Fibroblast of pulmonary artery (primary cell): ENCODE results near the gene SFXN3.

Experiments
- DNase-seq: peaks from one replicate; pipeline ENCODE4 v3.0.0-alpha.2; 2010; ENCODE audit warnings: low read depth
- H3K4me3 ChIP-seq: replicated peaks from 2 replicates; pipeline ENCODE4 v1.5.1; 2011; ENCODE audit warnings: low read depth, mild to moderate bottlenecking, control low read depth, low read length, moderate library complexity
- CTCF ChIP-seq: IDR thresholded peaks from 2 replicates; pipeline ENCODE4 v1.5.1; 2011; ENCODE audit warnings: mild to moderate bottlenecking, control low read depth, low read length, inconsistent platforms; ENCODE audit errors: missing control alignments

SFXN3 gene

GRCh38 chr10:101000127-101000914, 30.7 kb upstream of the SFXN3 start:
- no peak for DNase-seq
- H3K4me3 ChIP-seq = peak overlapping the region; percentile 89
- TF ChIP-seq CTCF = no peak

GRCh38 chr10:101000915-101001658, 29.9 kb upstream of the SFXN3 start:
- peak; percentile 92 for DNase-seq
- no peak for TF ChIP-seq CTCF
- peak overlapping the region; percentile 89 for H3K4me3 ChIP-seq

GRCh38 chr10:101001659-101002035, 29.4 kb upstream of the SFXN3 start:
- DNase-seq = no peak
- H3K4me3 ChIP-seq = peak overlapping the region; percentile 89
- no peak for TF ChIP-seq CTCF

GRCh38 chr10:101002456-101002855, 28.6 kb upstream of the SFXN3 start:
- no peak for TF ChIP-seq CTCF
- H3K4me3 ChIP-seq = no peak overlapping the region
- DNase-seq = no peak

- TF ChIP-seq CTCF = no peak
- DNase-seq = no peak
- no peak overlapping the region for H3K4me3 ChIP-seq
Measured at GRCh38 chr10:101003639-101004206, 27.3 kb upstream of the SFXN3 start.

- no peak for TF ChIP-seq CTCF
- H3K4me3 ChIP-seq = no peak overlapping the region
- no peak for DNase-seq
Measured at GRCh38 chr10:101005361-101005760, 25.7 kb upstream of the SFXN3 start.
